Sigmoid colon (tissue), 4 donors: ENCODE data around the gene RAE1.

Experiments used
- EP300 ChIP-seq, 4 donors: sonication (generic); formaldehyde crosslinking; IDR thresholded peaks; one replicate each; pipeline ENCODE4 v1.6.1; 2017; ENCODE audit warnings: antibody characterized with exemption in 4 of 4
- POLR2A ChIP-seq, 2 donors: fragments of 450-650 bp; IDR thresholded peaks; one replicate each; pipeline ENCODE4 v1.6.1; 2016; ENCODE audit warnings: antibody characterized with exemption in 2 of 2, mild to moderate bottlenecking in 2 of 2, moderate library complexity in 2 of 2
- POLR2AphosphoS5 ChIP-seq, 4 donors: sonication (generic); formaldehyde crosslinking; IDR thresholded peaks; one replicate each; pipeline ENCODE4 v1.6.1; 2017; ENCODE audit warnings: antibody characterized with exemption in 4 of 4
- TF ChIP-seq, protein P1 (sequence below), 4 experiments: fragments of 450-650 bp in 3 of 4; fragments of 200-600 bp in 1 of 4; IDR thresholded peaks; one replicate each; pipeline ENCODE4 v1.5.1; 2016 to 2019; ENCODE audit warnings: antibody characterized with exemption in 4 of 4, mild to moderate bottlenecking in 3 of 4, moderate library complexity in 2 of 4

DNA sequence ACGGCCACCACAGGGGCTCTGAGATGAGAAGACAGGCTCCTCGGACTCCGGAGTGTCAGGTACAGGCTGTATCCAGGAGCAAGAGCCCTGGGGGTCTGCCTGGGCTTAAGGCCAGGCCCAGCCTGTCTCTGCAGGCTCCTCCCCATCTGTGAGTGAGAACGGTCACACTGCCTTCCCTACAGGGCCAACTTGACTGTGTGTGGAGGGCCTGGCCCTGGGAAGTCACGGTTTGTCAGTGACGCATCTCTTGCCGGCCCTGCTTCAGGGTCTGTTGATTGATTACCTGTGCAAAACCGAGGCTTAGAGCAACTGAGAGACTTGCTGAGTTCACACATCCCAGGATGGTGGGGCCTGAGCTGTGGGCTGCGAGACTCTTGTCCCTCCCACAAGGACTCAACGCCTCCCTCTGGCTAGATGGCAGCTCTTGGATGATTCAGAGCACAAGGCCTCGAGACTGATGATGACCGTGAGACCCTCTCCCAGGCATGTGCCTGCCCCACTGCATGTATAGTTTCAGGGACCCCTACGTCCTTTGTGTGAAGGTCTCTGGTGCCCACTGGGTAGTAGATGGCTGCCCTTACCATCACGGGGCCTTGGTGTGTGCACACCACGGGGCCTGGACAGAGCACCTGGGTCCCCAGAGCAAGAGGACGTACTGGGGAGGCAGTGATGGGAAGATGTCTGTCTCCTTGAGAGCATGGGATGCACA lies 46.1 kb downstream of the RAE1 start:
- TF ChIP-seq EP300 (IDR thresholded peaks at IDR 0.05) (no peak), POLR2AphosphoS5 (IDR thresholded peaks at IDR 0.05) (no peak), POLR2A (IDR thresholded peaks at IDR 0.05) (no peak)
- TF ChIP-seq, protein P1, sequence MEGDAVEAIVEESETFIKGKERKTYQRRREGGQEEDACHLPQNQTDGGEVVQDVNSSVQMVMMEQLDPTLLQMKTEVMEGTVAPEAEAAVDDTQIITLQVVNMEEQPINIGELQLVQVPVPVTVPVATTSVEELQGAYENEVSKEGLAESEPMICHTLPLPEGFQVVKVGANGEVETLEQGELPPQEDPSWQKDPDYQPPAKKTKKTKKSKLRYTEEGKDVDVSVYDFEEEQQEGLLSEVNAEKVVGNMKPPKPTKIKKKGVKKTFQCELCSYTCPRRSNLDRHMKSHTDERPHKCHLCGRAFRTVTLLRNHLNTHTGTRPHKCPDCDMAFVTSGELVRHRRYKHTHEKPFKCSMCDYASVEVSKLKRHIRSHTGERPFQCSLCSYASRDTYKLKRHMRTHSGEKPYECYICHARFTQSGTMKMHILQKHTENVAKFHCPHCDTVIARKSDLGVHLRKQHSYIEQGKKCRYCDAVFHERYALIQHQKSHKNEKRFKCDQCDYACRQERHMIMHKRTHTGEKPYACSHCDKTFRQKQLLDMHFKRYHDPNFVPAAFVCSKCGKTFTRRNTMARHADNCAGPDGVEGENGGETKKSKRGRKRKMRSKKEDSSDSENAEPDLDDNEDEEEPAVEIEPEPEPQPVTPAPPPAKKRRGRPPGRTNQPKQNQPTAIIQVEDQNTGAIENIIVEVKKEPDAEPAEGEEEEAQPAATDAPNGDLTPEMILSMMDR (IDR thresholded peaks at IDR 0.05): no peak
